ENCODE results near the gene EPS8. TPM values are rescaled to one million over a fixed set of nuclear protein-coding genes. Genes with fewer than 3 reads are reported as not detected.

Gene EPS8
- polyA plus RNA-seq, 3 donors, result 4.1 to 4.8 (median 4.3) TPM

DNA sequence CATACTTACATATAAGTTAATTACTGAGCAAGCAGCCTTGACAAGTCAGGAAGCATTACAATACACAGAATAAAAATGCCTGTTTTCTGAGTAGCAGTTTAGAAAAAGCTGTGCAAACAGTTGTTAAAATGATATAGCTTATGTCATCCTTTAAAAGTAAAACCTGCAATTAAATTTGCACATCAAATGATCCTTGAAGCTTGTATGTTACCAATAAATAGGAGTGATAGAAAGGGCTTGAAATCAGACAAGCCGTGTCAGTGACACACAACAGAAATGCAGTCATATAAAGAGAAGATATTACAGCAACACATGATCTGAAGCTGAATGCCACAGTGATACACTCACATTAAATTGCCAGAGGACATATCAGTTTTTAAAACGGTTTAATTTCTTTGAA is 70.0 kb downstream of the EPS8 start:
- Histone ChIP-seq H2AFZ (ENCODE audit: insufficient read depth, low read depth, low read length, poor library complexity, severe bottlenecking) (no peak overlapping the region), H3K9ac (ENCODE audit: insufficient read depth, low read length, poor library complexity, severe bottlenecking) (no peak overlapping the region), H3K4me3 (replicated peaks in 1 of 3; ENCODE audit: low read depth in 2 of 3, low read length in 3 of 3) (no peak overlapping the region), H3K4me2 (replicated peaks; ENCODE audit: extremely low read depth, low read length, poor library complexity, severe bottlenecking) (no peak overlapping the region), H3K27me3 (ENCODE audit: control insufficient read depth in 2 of 2, insufficient read depth in 2 of 2, low read length in 2 of 2) (no peaks in the 10 kb centered on the region), H4K20me1 (ENCODE audit: insufficient read depth, low read length) (no peaks in the 10 kb centered on the region), H3K27ac (ENCODE audit: low read depth in 1 of 2, low read length in 2 of 2) (no peak overlapping the region), H3K36me3 (replicated peaks in 1 of 2; ENCODE audit: control insufficient read depth in 1 of 2, insufficient read depth in 2 of 2, low read length in 2 of 2) (no peaks in the 10 kb centered on the region), H3K4me1 (ENCODE audit: control insufficient read depth in 1 of 2, insufficient read depth in 2 of 2, low read length in 2 of 2) (peaks cover 4 to 6% of the 10 kb centered on the region in 2 donors), H3K9me3 (replicated peaks in 1 of 2; ENCODE audit: control insufficient read depth in 1 of 2, insufficient read depth in 1 of 2, low read length in 2 of 2) (no peaks in the 10 kb centered on the region), H3K79me2 (ENCODE audit: insufficient read depth, low read length) (no peaks in the 10 kb centered on the region)
- Mint-ChIP-seq H3K27ac (no peak overlapping the region), H3K4me1 (peaks cover 14% of the 10 kb centered on the region), H3K36me3 (no peaks in the 10 kb centered on the region), H3K4me3 (no peak overlapping the region), H3K27me3 (ENCODE audit: low read depth in 3 of 3) (peaks cover 0 to 2% (median 0%) of the 10 kb centered on the region in 3 donors), H3K9me3 (peaks cover 0 to 3% (median 0%) of the 10 kb centered on the region in 7 donors)
- TF ChIP-seq, protein P1, sequence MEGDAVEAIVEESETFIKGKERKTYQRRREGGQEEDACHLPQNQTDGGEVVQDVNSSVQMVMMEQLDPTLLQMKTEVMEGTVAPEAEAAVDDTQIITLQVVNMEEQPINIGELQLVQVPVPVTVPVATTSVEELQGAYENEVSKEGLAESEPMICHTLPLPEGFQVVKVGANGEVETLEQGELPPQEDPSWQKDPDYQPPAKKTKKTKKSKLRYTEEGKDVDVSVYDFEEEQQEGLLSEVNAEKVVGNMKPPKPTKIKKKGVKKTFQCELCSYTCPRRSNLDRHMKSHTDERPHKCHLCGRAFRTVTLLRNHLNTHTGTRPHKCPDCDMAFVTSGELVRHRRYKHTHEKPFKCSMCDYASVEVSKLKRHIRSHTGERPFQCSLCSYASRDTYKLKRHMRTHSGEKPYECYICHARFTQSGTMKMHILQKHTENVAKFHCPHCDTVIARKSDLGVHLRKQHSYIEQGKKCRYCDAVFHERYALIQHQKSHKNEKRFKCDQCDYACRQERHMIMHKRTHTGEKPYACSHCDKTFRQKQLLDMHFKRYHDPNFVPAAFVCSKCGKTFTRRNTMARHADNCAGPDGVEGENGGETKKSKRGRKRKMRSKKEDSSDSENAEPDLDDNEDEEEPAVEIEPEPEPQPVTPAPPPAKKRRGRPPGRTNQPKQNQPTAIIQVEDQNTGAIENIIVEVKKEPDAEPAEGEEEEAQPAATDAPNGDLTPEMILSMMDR (IDR thresholded peaks at IDR 0.05), result no peak
- no CpG with 5 or more reads among the region's 2 CpGs for WGBS (ENCODE audit: insufficient coverage)
- intact Hi-C loops (cut with micrococcal nuclease), result no loop called here
- DNase-seq, result no peak

DNA sequence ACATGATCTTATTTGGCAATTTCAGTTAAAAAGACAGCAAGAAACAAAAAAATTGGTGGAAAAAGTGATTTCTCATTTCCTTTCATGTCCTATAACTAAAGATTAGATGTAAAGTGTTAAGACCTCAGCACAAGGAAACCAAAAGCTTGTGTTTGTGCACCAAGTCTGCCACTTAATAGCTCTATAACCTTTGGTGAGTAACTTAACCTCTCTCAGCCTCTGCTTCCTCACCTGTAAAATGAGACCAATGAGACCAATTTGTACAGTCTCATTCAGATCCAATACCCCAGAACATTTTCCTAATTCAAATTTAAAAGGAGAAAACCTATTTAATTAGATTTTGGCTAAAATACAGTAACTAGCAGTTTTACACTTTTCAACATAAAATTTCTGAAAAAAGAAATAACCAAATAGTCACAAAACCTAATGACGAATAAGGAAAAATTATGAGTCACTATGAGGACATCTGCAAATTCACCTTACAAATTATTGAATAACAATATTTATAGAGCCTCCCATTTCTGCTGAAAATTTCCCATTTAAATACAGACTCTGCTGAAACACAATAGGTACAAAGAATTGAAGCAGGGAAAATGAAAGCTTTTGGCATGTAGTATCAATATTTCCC is 71.1 kb downstream of the EPS8 start:
- Mint-ChIP-seq H3K4me1 (peaks cover 14% of the 10 kb centered on the region), H3K4me3 (no peak overlapping the region), H3K36me3 (no peaks in the 10 kb centered on the region), H3K9me3 (peaks cover 0 to 3% (median 0%) of the 10 kb centered on the region in 7 donors), H3K27ac (no peak overlapping the region), H3K27me3 (ENCODE audit: low read depth in 3 of 3) (peaks cover 0 to 2% (median 0%) of the 10 kb centered on the region in 3 donors)
- no peaks in the 10 kb centered on the region for H4K20me1 ChIP-seq (ENCODE audit: insufficient read depth, low read length)
- WGBS (ENCODE audit: insufficient coverage), result no CpG with 5 or more reads among the region's 1 CpG
- DNase-seq, result no peak
- TF ChIP-seq, protein P1 (IDR thresholded peaks at IDR 0.05), result no peak
- no peak overlapping the region for H3K27ac ChIP-seq (ENCODE audit: low read depth in 1 of 2, low read length in 2 of 2)
- peaks cover 4 to 6% of the 10 kb centered on the region in 2 donors for H3K4me1 ChIP-seq (ENCODE audit: control insufficient read depth in 1 of 2, insufficient read depth in 2 of 2, low read length in 2 of 2)
- H2AFZ ChIP-seq (ENCODE audit: insufficient read depth, low read depth, low read length, poor library complexity, severe bottlenecking), result no peak overlapping the region
- H3K79me2 ChIP-seq (ENCODE audit: insufficient read depth, low read length), result no peaks in the 10 kb centered on the region
- no peaks in the 10 kb centered on the region for H3K36me3 ChIP-seq (replicated peaks in 1 of 2; ENCODE audit: control insufficient read depth in 1 of 2, insufficient read depth in 2 of 2, low read length in 2 of 2)
- no peak overlapping the region for H3K4me3 ChIP-seq (replicated peaks in 1 of 3; ENCODE audit: low read depth in 2 of 3, low read length in 3 of 3)
- intact Hi-C loops (cut with micrococcal nuclease), result no loop called here
- H3K9ac ChIP-seq (ENCODE audit: insufficient read depth, low read length, poor library complexity, severe bottlenecking), result no peak overlapping the region
- H3K4me2 ChIP-seq (replicated peaks; ENCODE audit: extremely low read depth, low read length, poor library complexity, severe bottlenecking), result no peak overlapping the region
- no peaks in the 10 kb centered on the region for H3K9me3 ChIP-seq (replicated peaks in 1 of 2; ENCODE audit: control insufficient read depth in 1 of 2, insufficient read depth in 1 of 2, low read length in 2 of 2)
- no peaks in the 10 kb centered on the region for H3K27me3 ChIP-seq (ENCODE audit: control insufficient read depth in 2 of 2, insufficient read depth in 2 of 2, low read length in 2 of 2)
